ENCODE data around the gene ARFRP1. TPM values are rescaled to one million over a fixed set of nuclear protein-coding genes. Genes with fewer than 3 reads are reported as not detected.
"Not testable (repeated sequence)": the region's sequence is repeated elsewhere in the genome, so short reads cannot be mapped to it uniquely, and the experiment has no call there.

ARFRP1 gene
- polyA plus RNA-seq, 1 donor = 27.0 TPM

- DNase-seq = no peak
Observed at GRCh38 chr20:63678667-63679465, 28.9 kb downstream of the ARFRP1 start.

GRCh38 chr20:63678071-63678470 lies 29.7 kb downstream of the ARFRP1 start:
- no peak for DNase-seq

- no peak for DNase-seq
Observed at GRCh38 chr20:63675681-63676368, 32.0 kb downstream of the ARFRP1 start.

- DNase-seq = no peak
Observed at GRCh38 chr20:63673951-63674350, 33.8 kb downstream of the ARFRP1 start.

GRCh38 chr20:63672666-63673065 lies 35.1 kb downstream of the ARFRP1 start:
- no peak for DNase-seq

GRCh38 chr20:63671695-63672094 lies 36.1 kb downstream of the ARFRP1 start:
- DNase-seq = not testable (repeated sequence)

- no peak for DNase-seq
Observed at GRCh38 chr20:63668351-63668750, 39.4 kb downstream of the ARFRP1 start.

GRCh38 chr20:63667858-63668257 lies 39.9 kb downstream of the ARFRP1 start:
- no peak for DNase-seq

- no peak for DNase-seq
Observed at GRCh38 chr20:63665708-63666107, 42.1 kb downstream of the ARFRP1 start.

GRCh38 chr20:63664861-63665594 lies 42.7 kb downstream of the ARFRP1 start:
- no peak for DNase-seq

GRCh38 chr20:63664143-63664851 lies 43.5 kb downstream of the ARFRP1 start:
- no peak for DNase-seq

GRCh38 chr20:63663332-63664066 lies 44.3 kb downstream of the ARFRP1 start:
- no peak for DNase-seq

GRCh38 chr20:63662813-63663189 lies 45.0 kb downstream of the ARFRP1 start:
- no peak for DNase-seq

- no peak for DNase-seq
Observed at GRCh38 chr20:63661959-63662812, 45.6 kb downstream of the ARFRP1 start.

- DNase-seq = no peak
Observed at GRCh38 chr20:63661108-63661507, 46.7 kb downstream of the ARFRP1 start.

GRCh38 chr20:63660622-63661021 lies 47.2 kb downstream of the ARFRP1 start:
- no peak for DNase-seq

GRCh38 chr20:63660174-63660573 lies 47.6 kb downstream of the ARFRP1 start:
- DNase-seq = not testable (repeated sequence)

- DNase-seq = no peak
Observed at GRCh38 chr20:63659370-63659769, 48.4 kb downstream of the ARFRP1 start.

GRCh38 chr20:63658749-63659187 lies 49.0 kb downstream of the ARFRP1 start:
- no peak for DNase-seq

All from left kidney (tissue), 2 donors.